ENCODE results near the gene SLC7A7. TPM values are rescaled to one million over a fixed set of nuclear protein-coding genes. Genes with fewer than 3 reads are reported as not detected.
A peak's percentile ranks its signal among the peaks of the same experiment; 100 is the strongest.

Gene SLC7A7
- total and polyA plus RNA-seq, 2 of the 13 experiments (the other 11 are each of a cell fraction or from before 2014, with no cell fraction given) = 0.13 to 0.63 TPM

DNA sequence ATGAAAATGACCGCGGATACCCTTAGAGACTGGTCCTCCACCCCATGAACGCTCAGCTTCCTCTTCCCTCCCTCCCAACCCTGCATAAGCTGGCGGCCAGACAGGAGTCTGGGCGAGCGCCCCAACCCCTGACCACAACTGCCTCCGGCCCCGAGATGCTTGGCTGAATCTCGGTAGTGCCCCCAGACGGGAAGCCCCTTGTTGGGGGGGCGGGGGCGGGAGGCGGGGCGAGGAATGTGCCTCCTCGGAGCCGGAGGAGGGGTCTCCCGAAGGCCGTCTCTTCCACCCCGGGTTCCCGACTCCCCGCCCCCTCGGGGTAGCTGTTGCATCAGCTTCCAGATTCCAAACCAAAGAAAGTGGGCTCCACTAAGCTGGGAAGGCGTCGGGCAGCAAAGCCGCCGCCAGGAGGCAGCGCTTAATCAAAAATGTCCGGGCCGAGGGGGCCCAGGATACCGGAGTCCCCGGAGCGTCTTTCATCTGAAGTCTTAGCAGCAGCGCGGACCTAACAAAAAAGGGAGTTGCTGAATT, 7.4 kb upstream of the SLC7A7 start (continued):
- peak; percentile 48; the same call in 1 of the 2 replicates for TF ChIP-seq MEIS2 (CRISPR knock-in tag; IDR thresholded peaks at IDR 0.05)
- peak; percentile 58; the same call in 1 of the 2 replicates for TF ChIP-seq ZSCAN20 (CRISPR knock-in tag; IDR thresholded peaks at IDR 0.05; ENCODE audit: borderline replicate concordance)
- no peak for TF ChIP-seq MXD1 (CRISPR knock-in tag; IDR thresholded peaks at IDR 0.05)
- peak; percentile 88 for TF ChIP-seq ZNF777 (CRISPR knock-in tag; IDR thresholded peaks at IDR 0.05)
- TF ChIP-seq SP5 (CRISPR knock-in tag; IDR thresholded peaks at IDR 0.05; ENCODE audit: borderline replicate concordance, low read depth) = 0 out of 2 replicates have a peak, but pooled peaks have one; percentile 15
- peak; percentile 44; the same call in 1 of the 2 replicates for TF ChIP-seq SOX5 (CRISPR knock-in tag; IDR thresholded peaks at IDR 0.05; ENCODE audit: borderline replicate concordance)
- TF ChIP-seq YEATS2 (CRISPR knock-in tag; IDR thresholded peaks at IDR 0.05; ENCODE audit: borderline replicate concordance) = peak; percentile 62; the same call in 1 of the 2 replicates
- TF ChIP-seq SIX4 (CRISPR knock-in tag; IDR thresholded peaks at IDR 0.05) = 0 out of 2 replicates have a peak, but pooled peaks have one; percentile 15
- no peak for TF ChIP-seq SNAPC2 (CRISPR knock-in tag; IDR thresholded peaks at IDR 0.05)
- TF ChIP-seq, protein P1, sequence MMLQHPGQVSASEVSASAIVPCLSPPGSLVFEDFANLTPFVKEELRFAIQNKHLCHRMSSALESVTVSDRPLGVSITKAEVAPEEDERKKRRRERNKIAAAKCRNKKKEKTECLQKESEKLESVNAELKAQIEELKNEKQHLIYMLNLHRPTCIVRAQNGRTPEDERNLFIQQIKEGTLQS (CRISPR knock-in tag; IDR thresholded peaks at IDR 0.05) = peak; percentile 89
- TF ChIP-seq HOXD1 (CRISPR knock-in tag; IDR thresholded peaks at IDR 0.05) = no peak
- no peak for TF ChIP-seq LCORL (IDR thresholded peaks at IDR 0.05)
- TF ChIP-seq LCORL (CRISPR knock-in tag; IDR thresholded peaks at IDR 0.05) = peak; percentile 44
- peak; percentile 89 for TF ChIP-seq KAT8 (CRISPR knock-in tag; IDR thresholded peaks at IDR 0.05)
- no peak for TF ChIP-seq NFE2 (CRISPR knock-in tag; IDR thresholded peaks at IDR 0.05)
- TF ChIP-seq FOXM1 (CRISPR knock-in tag; IDR thresholded peaks at IDR 0.05) = 0 out of 2 replicates have a peak, but pooled peaks have one; percentile 15
- peak; percentile 8; the same call in 1 of the 2 replicates for TF ChIP-seq ZNF768 (CRISPR knock-in tag; IDR thresholded peaks at IDR 0.05)
- no peak for TF ChIP-seq SP1 (IDR thresholded peaks at IDR 0.05)
- peak; percentile 43; the same call in 1 of the 2 replicates for TF ChIP-seq SP1 (CRISPR knock-in tag; IDR thresholded peaks at IDR 0.05)
- no peak for TF ChIP-seq ZNF3 (CRISPR knock-in tag; IDR thresholded peaks at IDR 0.05)
- TF ChIP-seq KDM3A (CRISPR knock-in tag; IDR thresholded peaks at IDR 0.05; ENCODE audit: low read depth) = peak; percentile 92
- TF ChIP-seq NCOA2 (CRISPR knock-in tag; IDR thresholded peaks at IDR 0.05) = peak; percentile 56
- TF ChIP-seq KLF9 (CRISPR knock-in tag; IDR thresholded peaks at IDR 0.05; ENCODE audit: low read depth) = 0 out of 2 replicates have a peak, but pooled peaks have one; percentile 66
- TF ChIP-seq SMAD3 (CRISPR knock-in tag; IDR thresholded peaks at IDR 0.05) = peak; percentile 93
- TF ChIP-seq, protein P2, sequence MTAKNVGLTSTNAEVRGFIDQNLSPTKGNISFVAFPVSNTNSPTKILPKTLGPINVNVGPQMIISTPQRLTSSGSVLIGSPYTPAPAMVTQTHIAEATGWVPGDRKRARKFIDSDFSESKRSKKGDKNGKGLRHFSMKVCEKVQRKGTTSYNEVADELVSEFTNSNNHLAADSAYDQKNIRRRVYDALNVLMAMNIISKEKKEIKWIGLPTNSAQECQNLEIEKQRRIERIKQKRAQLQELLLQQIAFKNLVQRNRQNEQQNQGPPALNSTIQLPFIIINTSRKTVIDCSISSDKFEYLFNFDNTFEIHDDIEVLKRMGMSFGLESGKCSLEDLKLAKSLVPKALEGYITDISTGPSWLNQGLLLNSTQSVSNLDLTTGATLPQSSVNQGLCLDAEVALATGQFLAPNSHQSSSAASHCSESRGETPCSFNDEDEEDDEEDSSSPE (CRISPR knock-in tag; IDR thresholded peaks at IDR 0.05) = peak; percentile 31; the same call in 1 of the 2 replicates
- no peak for TF ChIP-seq NONO (IDR thresholded peaks at IDR 0.05)
- peak; percentile 25; the same call in 1 of the 2 replicates for TF ChIP-seq NONO (CRISPR knock-in tag; conservative IDR thresholded peaks at IDR 0.05)
- TF ChIP-seq, protein P3, sequence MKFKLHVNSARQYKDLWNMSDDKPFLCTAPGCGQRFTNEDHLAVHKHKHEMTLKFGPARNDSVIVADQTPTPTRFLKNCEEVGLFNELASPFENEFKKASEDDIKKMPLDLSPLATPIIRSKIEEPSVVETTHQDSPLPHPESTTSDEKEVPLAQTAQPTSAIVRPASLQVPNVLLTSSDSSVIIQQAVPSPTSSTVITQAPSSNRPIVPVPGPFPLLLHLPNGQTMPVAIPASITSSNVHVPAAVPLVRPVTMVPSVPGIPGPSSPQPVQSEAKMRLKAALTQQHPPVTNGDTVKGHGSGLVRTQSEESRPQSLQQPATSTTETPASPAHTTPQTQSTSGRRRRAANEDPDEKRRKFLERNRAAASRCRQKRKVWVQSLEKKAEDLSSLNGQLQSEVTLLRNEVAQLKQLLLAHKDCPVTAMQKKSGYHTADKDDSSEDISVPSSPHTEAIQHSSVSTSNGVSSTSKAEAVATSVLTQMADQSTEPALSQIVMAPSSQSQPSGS (CRISPR knock-in tag; IDR thresholded peaks at IDR 0.05) = peak; percentile 72
- TF ChIP-seq KLF16 (CRISPR knock-in tag; IDR thresholded peaks at IDR 0.05) = peak in 1 of 2 experiments; percentile 96; a peak in 2 of 4 replicates
- TF ChIP-seq CBFB (CRISPR knock-in tag; IDR thresholded peaks at IDR 0.05) = peak; percentile 70; the same call in 1 of the 2 replicates
- TF ChIP-seq RARA (CRISPR knock-in tag; IDR thresholded peaks at IDR 0.05) = 0 out of 2 replicates have a peak, but pooled peaks have one; percentile 14
- peak; percentile 68; the same call in 1 of the 2 replicates for TF ChIP-seq ZNF644 (CRISPR knock-in tag; IDR thresholded peaks at IDR 0.05; ENCODE audit: low read depth)

All from HepG2 (cell line).